ENCODE data around the gene FAHD2B. TPM values are rescaled to one million over a fixed set of nuclear protein-coding genes. Genes with fewer than 3 reads are reported as not detected.
"Not testable (repeated sequence)": the region's sequence is repeated elsewhere in the genome, so short reads cannot be mapped to it uniquely, and the experiment has no call there.

The FAHD2B gene, protein sequence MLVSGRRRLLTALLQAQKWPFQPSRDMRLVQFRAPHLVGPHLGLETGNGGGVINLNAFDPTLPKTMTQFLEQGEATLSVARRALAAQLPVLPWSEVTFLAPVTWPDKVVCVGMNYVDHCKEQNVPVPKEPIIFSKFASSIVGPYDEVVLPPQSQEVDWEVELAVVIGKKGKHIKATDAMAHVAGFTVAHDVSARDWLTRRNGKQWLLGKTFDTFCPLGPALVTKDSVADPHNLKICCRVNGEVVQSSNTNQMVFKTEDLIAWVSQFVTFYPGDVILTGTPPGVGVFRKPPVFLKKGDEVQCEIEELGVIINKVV
- polyA plus RNA-seq: 1 to 10 TPM in 3 of 4 donors, not detected in 1; 1.9 to 9.7 (median 6.1) TPM
- long read RNA-seq, donor 1: 0 reads
- long read RNA-seq, donor 2, partial matches to known transcripts: 0 of 1 reads
- long read RNA-seq, donor 2, other reads (novel, unspliced or antisense): 0 of 1 reads
- long read RNA-seq, donor 3, partial matches to known transcripts: 0 of 2 reads
- long read RNA-seq, donor 3, other reads (novel, unspliced or antisense): 0 of 2 reads
- long read RNA-seq, donor 4: 0 reads
- long read RNA-seq, donor 5: 0 reads
- long read RNA-seq, donor 6: 0 reads
- long read RNA-seq, donor 7: 0 reads
- long read RNA-seq, donor 8: 0 reads
- long read RNA-seq, donor 9: 0 reads
- long read RNA-seq, donor 10, partial matches to known transcripts: 0 of 5 reads
- long read RNA-seq, donor 10, other reads (novel, unspliced or antisense): 0 of 5 reads

- H3K27ac ChIP-seq (ENCODE audit: low read depth in 1 of 3, low read length in 2 of 3); H3K4me1 ChIP-seq (ENCODE audit: control insufficient read depth in 3 of 3, insufficient read depth in 2 of 3, low read depth in 1 of 3, low read length in 2 of 3); H3K36me3 ChIP-seq (ENCODE audit: control insufficient read depth in 3 of 3, insufficient read depth in 2 of 3, low read depth in 1 of 3, low read length in 3 of 3); H3K9me3 ChIP-seq (ENCODE audit: control insufficient read depth in 2 of 2, insufficient read depth in 1 of 2, low read depth in 1 of 2, low read length in 1 of 2); H3K27me3 ChIP-seq (ENCODE audit: control insufficient read depth in 3 of 3, insufficient read depth in 3 of 3, low read length in 3 of 3); FAIRE-seq: not testable (repeated sequence)
- peak; percentile 71 to 87 for DNase-seq
- H3K4me3 ChIP-seq (ENCODE audit: low read depth in 1 of 3, low read length in 3 of 3): peak within 1 kb of the TSS in 1 of 3 donors; percentile 25
- WGBS, 3 donors: 3 to 7% (median 6%) methylated on average over 21 to 44 of the region's 48 CpGs
These were observed at the start of gene FAHD2B for GRCh38 chr2:97094772-97095611. Gene FAHD2B (minus strand): TSS chr2:97094882. CDS start chr2:97091706, 3,176 bp downstream.

GRCh38 chr2:97144016-97144415, 49.3 kb upstream of the FAHD2B start:
- FAIRE-seq; DNase-seq; H3K4me3 ChIP-seq (ENCODE audit: low read depth in 1 of 3, low read length in 3 of 3); H3K27me3 ChIP-seq (ENCODE audit: control insufficient read depth in 3 of 3, insufficient read depth in 3 of 3, low read length in 3 of 3); H3K4me1 ChIP-seq (ENCODE audit: control insufficient read depth in 3 of 3, insufficient read depth in 2 of 3, low read depth in 1 of 3, low read length in 2 of 3); H3K36me3 ChIP-seq (ENCODE audit: control insufficient read depth in 3 of 3, insufficient read depth in 2 of 3, low read depth in 1 of 3, low read length in 3 of 3); H3K27ac ChIP-seq (ENCODE audit: low read depth in 1 of 3, low read length in 2 of 3); H3K9me3 ChIP-seq (ENCODE audit: control insufficient read depth in 2 of 2, insufficient read depth in 1 of 2, low read depth in 1 of 2, low read length in 1 of 2): not testable (repeated sequence)
- WGBS, 3 donors: 69 to 76% (median 74%) methylated on average over 3 of the region's 3 CpGs

DNA sequence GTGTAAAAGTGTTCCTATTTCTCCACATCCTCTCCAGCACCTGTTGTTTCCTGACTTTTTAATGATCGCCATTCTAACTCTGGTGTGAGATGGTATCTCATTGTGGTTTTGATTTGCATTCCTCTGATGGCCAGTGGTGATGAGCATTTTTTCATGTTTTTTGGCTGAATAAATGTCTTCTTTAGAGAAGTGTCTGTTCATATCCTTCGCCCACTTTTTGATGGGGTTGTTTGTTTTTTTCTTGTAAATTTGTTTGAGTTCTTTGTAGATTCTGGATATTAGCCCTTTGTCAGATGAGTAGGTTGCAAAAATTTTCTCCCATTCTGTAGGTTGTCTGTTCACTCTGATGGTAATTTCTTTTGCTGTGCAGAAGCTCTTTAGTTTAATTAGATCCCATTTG, 34.4 kb upstream of the FAHD2B start:
- WGBS, 3 donors: 84 to 100% (median 93%) methylated on average over 2 of the region's 2 CpGs
- not testable (repeated sequence) for H3K4me3 ChIP-seq (ENCODE audit: low read depth in 1 of 3, low read length in 3 of 3); H3K36me3 ChIP-seq (ENCODE audit: control insufficient read depth in 3 of 3, insufficient read depth in 2 of 3, low read depth in 1 of 3, low read length in 3 of 3); H3K4me1 ChIP-seq (ENCODE audit: control insufficient read depth in 3 of 3, insufficient read depth in 2 of 3, low read depth in 1 of 3, low read length in 2 of 3); FAIRE-seq; H3K9me3 ChIP-seq (ENCODE audit: control insufficient read depth in 2 of 2, insufficient read depth in 1 of 2, low read depth in 1 of 2, low read length in 1 of 2); H3K27ac ChIP-seq (ENCODE audit: low read depth in 1 of 3, low read length in 2 of 3); H3K27me3 ChIP-seq (ENCODE audit: control insufficient read depth in 3 of 3, insufficient read depth in 3 of 3, low read length in 3 of 3); DNase-seq

DNA sequence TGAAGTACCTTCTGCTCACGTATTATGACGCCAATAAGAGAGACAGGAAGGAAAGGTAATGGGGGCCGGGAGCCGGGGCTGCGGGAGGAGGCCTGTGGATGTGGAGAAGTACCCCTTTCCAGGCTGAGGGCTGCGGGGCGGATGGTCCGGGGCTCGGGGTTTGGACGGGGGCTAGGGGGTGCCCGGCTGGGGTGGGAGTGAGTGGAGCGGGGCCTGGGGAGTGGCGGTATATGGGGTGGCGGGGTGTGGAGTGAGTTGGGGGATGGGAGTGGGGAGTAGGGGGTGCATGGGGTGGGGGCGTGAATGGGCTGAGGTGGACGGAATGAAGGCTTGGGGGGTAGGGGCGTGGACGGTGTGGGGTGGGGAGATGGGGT, 19.2 kb upstream of the FAHD2B start:
- H3K27me3 ChIP-seq (ENCODE audit: control insufficient read depth in 3 of 3, insufficient read depth in 3 of 3, low read length in 3 of 3); DNase-seq; FAIRE-seq; H3K36me3 ChIP-seq (ENCODE audit: control insufficient read depth in 3 of 3, insufficient read depth in 2 of 3, low read depth in 1 of 3, low read length in 3 of 3); H3K4me1 ChIP-seq (ENCODE audit: control insufficient read depth in 3 of 3, insufficient read depth in 2 of 3, low read depth in 1 of 3, low read length in 2 of 3); H3K9me3 ChIP-seq (ENCODE audit: control insufficient read depth in 2 of 2, insufficient read depth in 1 of 2, low read depth in 1 of 2, low read length in 1 of 2): not testable (repeated sequence)
- WGBS, 3 donors: 0 to 2% (median 2%) methylated on average over 9 to 17 of the region's 18 CpGs
- peak overlapping the region; percentile 53 to 63 (median 55) for H3K4me3 ChIP-seq (ENCODE audit: low read depth in 1 of 3, low read length in 3 of 3)
- H3K27ac ChIP-seq (ENCODE audit: low read depth in 1 of 3, low read length in 2 of 3): peak overlapping the region; percentile 71 to 94 (median 91)

DNA sequence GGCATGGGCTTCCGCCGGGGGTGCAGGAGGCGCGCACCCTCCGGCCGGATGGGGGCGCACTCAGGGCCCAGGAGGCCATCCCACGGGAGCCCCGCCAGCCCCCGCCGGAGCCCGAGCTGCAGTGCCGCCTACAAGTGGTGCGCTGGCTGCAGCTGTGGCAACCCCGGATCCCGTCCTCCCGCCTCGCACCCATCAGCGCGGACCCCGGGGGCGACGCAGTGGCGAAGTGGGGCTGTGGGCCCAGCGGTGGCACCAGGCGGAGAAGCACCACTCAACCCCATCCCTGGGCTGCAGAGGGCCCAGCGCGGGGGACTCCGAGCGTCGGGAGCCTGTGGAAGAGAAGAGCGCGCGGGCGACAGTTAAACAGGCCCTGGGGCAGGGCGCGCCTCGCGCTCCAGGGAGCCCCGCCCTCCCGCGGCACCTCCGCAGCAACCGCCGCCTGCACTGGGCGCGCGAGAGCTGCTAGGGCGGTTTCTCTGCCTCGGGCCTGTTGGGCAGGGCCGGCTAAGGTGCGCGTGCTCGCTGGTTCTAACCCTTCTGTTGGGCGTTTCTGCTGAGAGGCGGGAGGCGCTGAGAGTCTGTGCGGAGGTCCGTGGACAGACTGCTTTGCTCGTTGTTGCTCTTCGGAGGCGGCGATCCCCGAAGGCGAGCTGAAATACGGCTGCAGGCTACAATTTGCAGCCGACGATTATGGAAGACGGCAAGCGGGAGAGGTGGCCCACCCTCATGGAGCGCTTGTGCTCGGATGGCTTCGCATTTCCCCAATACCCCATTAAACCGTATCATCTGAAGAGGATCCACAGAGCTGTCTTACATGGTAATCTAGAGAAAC, 18.6 kb upstream of the FAHD2B start, which contains the start of gene ANKRD36:
TSS of gene ANKRD36 (plus strand) at position 104 of the 832 bp plus-strand sequence. CDS start at position 691, 587 bp downstream.
- not testable (repeated sequence) for FAIRE-seq
- 0% methylated on average over 41 to 62 of the region's 74 CpGs for WGBS, 3 donors

DNA sequence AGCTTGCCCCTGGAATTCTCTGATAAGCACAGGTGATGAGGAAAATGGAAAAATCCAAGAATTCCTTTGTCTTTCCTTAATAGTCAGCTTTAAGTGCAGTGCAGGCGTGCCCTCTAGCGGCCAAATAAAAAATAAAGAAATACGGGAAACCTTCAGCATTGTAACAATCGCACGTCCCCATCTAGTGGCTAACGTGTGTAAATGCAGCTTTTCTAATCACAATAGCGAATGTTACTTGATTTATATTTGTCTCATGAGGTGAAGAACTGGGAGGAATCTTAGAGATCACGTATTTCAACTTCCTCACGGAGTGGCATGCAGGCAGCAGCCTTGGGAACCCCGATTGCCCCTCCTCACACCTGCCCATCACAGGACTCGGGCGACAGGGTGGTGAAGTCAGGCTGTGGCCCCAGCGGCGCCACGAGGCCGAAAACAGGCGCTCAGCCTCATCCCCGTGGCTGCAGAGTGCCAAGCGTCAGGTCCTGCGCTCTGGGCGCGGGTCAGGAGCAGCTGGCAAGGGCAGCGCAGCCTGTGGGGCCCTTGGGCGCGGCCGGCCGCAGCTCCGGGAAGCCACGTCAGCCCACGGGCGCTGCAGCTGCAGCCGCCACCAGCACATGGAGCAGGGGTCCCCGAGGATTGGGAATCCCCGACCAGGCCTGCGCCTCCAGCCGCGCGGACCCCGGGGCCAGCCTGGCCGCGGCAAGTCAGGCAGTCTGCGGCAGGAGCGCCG, 17.8 kb upstream of the FAHD2B start:
- not testable (repeated sequence) for H3K36me3 ChIP-seq (ENCODE audit: control insufficient read depth in 3 of 3, insufficient read depth in 2 of 3, low read depth in 1 of 3, low read length in 3 of 3); H3K27me3 ChIP-seq (ENCODE audit: control insufficient read depth in 3 of 3, insufficient read depth in 3 of 3, low read length in 3 of 3); H3K9me3 ChIP-seq (ENCODE audit: control insufficient read depth in 2 of 2, insufficient read depth in 1 of 2, low read depth in 1 of 2, low read length in 1 of 2); H3K4me1 ChIP-seq (ENCODE audit: control insufficient read depth in 3 of 3, insufficient read depth in 2 of 3, low read depth in 1 of 3, low read length in 2 of 3)
- peak overlapping the region; percentile 78 to 98 (median 92) for H3K27ac ChIP-seq (ENCODE audit: low read depth in 1 of 3, low read length in 2 of 3)
- 0% methylated on average over 27 to 42 of the region's 44 CpGs for WGBS, 3 donors
- peak overlapping the region; percentile 53 to 63 (median 61) for H3K4me3 ChIP-seq (ENCODE audit: low read depth in 1 of 3, low read length in 3 of 3)
- peak; percentile 32 to 65 for DNase-seq
- peak; percentile 92 for FAIRE-seq

More for the DNA sequence above, 18.6 kb upstream of the FAHD2B start, which contains the start of gene ANKRD36:
- not testable (repeated sequence) for H3K9me3 ChIP-seq (ENCODE audit: control insufficient read depth in 2 of 2, insufficient read depth in 1 of 2, low read depth in 1 of 2, low read length in 1 of 2); H3K4me1 ChIP-seq (ENCODE audit: control insufficient read depth in 3 of 3, insufficient read depth in 2 of 3, low read depth in 1 of 3, low read length in 2 of 3); H3K27me3 ChIP-seq (ENCODE audit: control insufficient read depth in 3 of 3, insufficient read depth in 3 of 3, low read length in 3 of 3); H3K36me3 ChIP-seq (ENCODE audit: control insufficient read depth in 3 of 3, insufficient read depth in 2 of 3, low read depth in 1 of 3, low read length in 3 of 3)
- peak within 1 kb of the TSS; percentile 61 to 66 (median 63) for H3K4me3 ChIP-seq (ENCODE audit: low read depth in 1 of 3, low read length in 3 of 3)
- DNase-seq: peak; percentile 67 to 88
- peak within 1 kb of the TSS; percentile 82 to 98 (median 92) for H3K27ac ChIP-seq (ENCODE audit: low read depth in 1 of 3, low read length in 2 of 3)

- not testable (repeated sequence) for FAIRE-seq; H3K27me3 ChIP-seq (ENCODE audit: control insufficient read depth in 3 of 3, insufficient read depth in 3 of 3, low read length in 3 of 3); H3K4me1 ChIP-seq (ENCODE audit: control insufficient read depth in 3 of 3, insufficient read depth in 2 of 3, low read depth in 1 of 3, low read length in 2 of 3); H3K4me3 ChIP-seq (ENCODE audit: low read depth in 1 of 3, low read length in 3 of 3); H3K36me3 ChIP-seq (ENCODE audit: control insufficient read depth in 3 of 3, insufficient read depth in 2 of 3, low read depth in 1 of 3, low read length in 3 of 3); H3K27ac ChIP-seq (ENCODE audit: low read depth in 1 of 3, low read length in 2 of 3); DNase-seq; H3K9me3 ChIP-seq (ENCODE audit: control insufficient read depth in 2 of 2, insufficient read depth in 1 of 2, low read depth in 1 of 2, low read length in 1 of 2)
- 66 to 84% (median 78%) methylated on average over 9 of the region's 9 CpGs for WGBS, 3 donors
These were observed 16.6 kb upstream of the FAHD2B start for GRCh38 chr2:97111246-97111645.
